ENCODE results near the gene PWWP2B. TPM values are rescaled to one million over a fixed set of nuclear protein-coding genes. Genes with fewer than 3 reads are reported as not detected.
"Not testable (repeated sequence)": the region's sequence is repeated elsewhere in the genome, so short reads cannot be mapped to it uniquely, and the experiment has no call there.

Gene PWWP2B
- total RNA-seq, 2 donors from 2014 or later: 1.5 to 3.1 TPM

DNA sequence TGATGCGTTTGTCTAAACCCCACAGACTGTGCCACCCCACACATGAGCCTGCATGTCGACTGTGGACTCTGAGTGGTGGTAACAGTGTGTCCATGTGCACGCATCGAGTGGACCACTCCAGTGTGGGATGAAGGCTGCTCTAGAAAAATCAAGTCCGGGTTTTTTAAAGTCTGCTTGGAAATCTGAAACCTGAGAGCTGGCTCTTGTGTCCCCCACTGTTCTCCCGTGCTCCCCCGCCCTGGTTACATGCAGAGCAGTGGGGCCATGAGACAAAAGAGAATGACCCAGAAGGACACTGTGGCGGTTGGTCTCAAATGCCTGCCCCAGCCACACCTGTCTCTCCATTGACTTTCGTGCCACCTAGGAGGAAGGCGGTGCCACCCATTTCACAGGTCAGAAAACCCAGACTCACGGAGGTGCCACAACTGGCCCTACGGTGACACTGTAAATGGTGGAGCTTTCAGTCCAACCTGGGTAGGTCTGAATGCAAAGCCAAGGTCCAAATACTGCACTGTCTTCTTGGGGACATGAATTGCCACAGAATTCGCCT lies 27.3 kb upstream of the PWWP2B start:
- Mint-ChIP-seq H3K4me1 (peaks cover 8% of the 10 kb centered on the region), H3K9me3 (peaks cover 2% of the 10 kb centered on the region), H3K27me3 (no peaks in the 10 kb centered on the region), H3K36me3 (ENCODE audit: low read depth) (peaks cover 10% of the 10 kb centered on the region), H3K27ac (no peak overlapping the region), H3K4me3 (no peak overlapping the region)
- ATAC-seq (replicated peaks): no peak

DNA sequence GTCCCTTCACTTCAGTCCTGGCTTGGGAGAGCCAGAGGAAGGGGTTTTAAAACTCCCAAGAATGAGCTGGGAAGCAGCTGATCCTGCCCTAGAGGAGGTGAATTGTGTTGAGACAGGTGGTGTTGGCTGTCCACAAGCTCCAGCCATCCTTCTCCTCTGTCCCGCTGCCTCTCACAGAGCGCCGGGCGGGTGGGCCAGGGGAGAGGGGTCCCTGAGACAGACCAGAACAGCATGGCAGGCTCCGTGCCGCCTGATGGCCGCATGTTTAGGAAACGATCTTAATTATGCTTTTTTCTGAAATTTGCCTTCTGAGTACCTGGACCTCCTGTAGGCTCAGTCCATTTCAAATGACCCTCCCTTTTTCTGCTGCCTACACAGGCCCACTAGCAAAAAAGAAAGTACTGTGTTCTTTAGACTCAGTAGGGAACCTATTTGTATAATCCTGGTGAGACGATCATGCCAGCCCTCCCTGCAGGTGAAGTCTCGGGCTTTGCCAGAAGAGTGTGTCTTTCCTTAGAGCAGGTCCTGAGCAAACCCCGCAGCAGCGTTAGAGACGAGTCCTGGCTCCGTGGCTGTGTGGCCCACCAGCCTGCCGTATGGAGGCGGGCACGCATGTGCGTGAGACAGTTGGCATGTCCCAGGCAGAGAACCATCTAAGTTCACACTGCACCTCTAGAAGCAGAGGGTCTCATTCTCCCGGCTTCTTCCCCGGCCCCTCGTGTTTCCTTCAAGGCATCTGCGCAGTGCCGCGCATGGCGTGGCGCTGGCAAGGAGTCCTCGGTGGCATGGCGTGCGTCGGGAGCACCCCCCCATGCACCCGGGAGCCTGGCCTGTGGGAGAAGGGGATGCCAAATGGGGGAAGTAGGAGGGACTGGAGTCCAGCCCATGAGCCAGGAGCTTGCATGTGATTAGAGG lies 26.3 kb upstream of the PWWP2B start:
- Mint-ChIP-seq H3K4me1 (peaks cover 5% of the 10 kb centered on the region), H3K36me3 (ENCODE audit: low read depth) (peaks cover 6% of the 10 kb centered on the region), H3K4me3 (no peak overlapping the region), H3K27ac (no peak overlapping the region), H3K27me3 (no peaks in the 10 kb centered on the region), H3K9me3 (no peaks in the 10 kb centered on the region)
- ATAC-seq (replicated peaks): no peak

DNA sequence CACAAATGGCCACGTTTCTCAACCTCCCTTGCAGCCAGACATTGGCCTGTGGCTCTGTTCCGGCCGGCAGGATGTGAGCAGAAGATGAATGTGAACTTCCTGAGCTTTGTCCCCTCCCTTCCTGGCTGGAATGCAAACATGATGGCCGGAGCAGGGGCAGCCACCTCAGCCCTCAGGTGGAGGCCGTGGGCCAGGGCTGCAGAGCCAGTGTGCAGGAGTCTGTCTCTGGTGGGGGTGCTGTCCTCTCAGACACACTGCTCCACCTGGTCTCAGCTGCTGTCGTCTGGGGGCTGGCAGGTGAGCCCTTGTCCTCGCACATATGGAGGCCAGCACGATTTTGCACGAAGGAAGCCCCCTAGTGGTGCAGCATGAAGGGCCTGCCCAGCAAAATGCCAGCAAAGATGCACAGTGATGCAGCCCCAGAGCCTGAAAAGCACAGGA lies 25.3 kb upstream of the PWWP2B start:
- Mint-ChIP-seq H3K4me3 (no peak overlapping the region), H3K27ac (no peak overlapping the region), H3K36me3 (ENCODE audit: low read depth) (peaks cover 6% of the 10 kb centered on the region), H3K27me3 (no peaks in the 10 kb centered on the region), H3K4me1 (peaks cover 5% of the 10 kb centered on the region), H3K9me3 (no peaks in the 10 kb centered on the region)
- ATAC-seq (replicated peaks): peak; percentile 16

DNA sequence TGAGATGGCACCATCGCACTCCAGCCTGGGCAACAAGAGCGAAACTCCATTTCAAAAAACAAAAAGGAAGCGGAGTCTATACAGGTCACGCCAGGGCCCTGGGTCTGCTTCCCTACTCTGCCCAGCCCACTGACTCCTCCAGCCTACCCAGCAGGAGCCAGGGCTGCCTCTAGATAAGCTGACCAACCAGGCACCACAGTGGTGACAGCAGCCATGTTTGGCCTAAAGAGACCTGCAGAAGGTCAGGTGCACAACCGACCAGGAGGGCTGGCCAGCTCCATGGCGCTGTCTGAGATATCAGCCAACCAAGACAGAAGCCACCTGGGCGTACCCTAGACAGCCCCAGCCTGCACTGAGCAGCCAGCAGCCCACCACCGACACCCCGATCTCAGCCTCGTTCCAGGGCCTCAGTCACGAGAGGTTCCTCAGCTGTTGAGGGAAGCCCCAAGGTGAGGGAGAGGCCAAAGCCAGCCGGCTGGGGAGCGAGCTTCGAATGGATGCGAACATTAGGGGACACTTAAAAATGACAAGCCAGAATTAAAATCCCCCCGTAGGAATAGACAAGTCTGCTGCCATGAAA lies 24.4 kb upstream of the PWWP2B start:
- Mint-ChIP-seq H3K27ac (no peak overlapping the region), H3K27me3 (no peaks in the 10 kb centered on the region), H3K4me1 (peaks cover 5% of the 10 kb centered on the region), H3K36me3 (ENCODE audit: low read depth) (peaks cover under 1% of the 10 kb centered on the region), H3K9me3 (no peaks in the 10 kb centered on the region), H3K4me3 (no peak overlapping the region)
- ATAC-seq (replicated peaks): no peak

DNA sequence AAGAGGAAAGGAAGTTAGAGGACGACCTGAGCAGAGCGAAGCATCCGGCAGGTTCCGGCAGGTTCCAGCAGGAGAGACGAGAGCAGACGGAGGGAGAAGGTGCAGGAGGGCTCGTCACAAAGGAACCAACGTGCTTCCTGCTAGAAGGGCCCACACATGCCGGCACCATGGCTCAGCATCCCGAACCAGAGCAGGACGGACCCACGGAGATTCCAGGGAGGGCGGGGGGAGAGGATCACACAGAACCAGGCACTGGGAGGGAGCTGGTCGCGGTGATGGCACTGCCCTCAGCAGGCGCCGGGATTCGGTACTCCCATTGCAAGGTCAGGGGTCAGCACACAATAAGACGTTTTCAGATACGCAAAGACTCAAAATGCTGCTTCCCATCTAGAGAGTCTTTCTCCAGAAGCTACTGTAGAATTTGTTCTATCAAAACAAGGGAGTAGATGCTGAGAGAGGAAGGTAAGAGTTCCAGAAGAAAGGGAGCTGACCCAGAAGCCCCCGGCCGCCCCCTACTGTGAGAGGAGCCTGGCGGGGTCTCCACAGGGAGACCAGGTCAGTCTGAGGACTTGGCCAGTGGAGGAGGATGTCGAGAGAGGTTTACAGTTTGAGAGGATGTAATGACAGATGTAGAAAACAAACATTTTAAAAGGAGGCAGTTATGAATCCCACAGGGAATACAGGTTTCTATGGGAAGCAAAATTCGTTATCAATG lies 23.6 kb upstream of the PWWP2B start:
- no peaks in the 10 kb centered on the region for H3K27me3 Mint-ChIP-seq
- no peak overlapping the region for H3K27ac Mint-ChIP-seq
- peaks cover 5% of the 10 kb centered on the region for H3K4me1 Mint-ChIP-seq
- H3K36me3 Mint-ChIP-seq (ENCODE audit: low read depth): no peaks in the 10 kb centered on the region
- ATAC-seq (replicated peaks): no peak
- no peak overlapping the region for H3K4me3 Mint-ChIP-seq
- H3K9me3 Mint-ChIP-seq: no peaks in the 10 kb centered on the region

DNA sequence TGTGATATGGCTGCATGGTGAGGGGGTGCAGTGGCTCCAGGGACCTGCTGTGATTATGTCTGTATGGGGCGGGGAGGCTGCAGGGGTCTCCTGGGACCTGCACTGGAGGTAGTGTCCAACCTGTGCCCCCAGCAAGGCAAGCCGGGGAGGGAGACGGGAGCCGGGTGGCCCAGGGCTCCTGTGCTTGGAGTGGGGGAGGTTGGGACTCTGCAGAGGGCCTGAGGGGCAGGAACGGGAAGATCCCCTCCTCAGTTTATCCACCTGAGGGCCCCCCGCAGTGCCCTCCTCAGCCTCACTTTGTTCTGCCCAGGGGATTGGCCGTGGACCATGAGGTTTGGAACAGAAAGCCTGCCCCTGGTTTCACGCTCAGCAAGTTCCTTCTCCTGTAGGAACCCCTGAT lies 22.8 kb upstream of the PWWP2B start:
- H3K36me3 Mint-ChIP-seq (ENCODE audit: low read depth): no peaks in the 10 kb centered on the region
- no peaks in the 10 kb centered on the region for H3K27me3 Mint-ChIP-seq
- no peaks in the 10 kb centered on the region for H3K9me3 Mint-ChIP-seq
- H3K4me1 Mint-ChIP-seq: peaks cover 5% of the 10 kb centered on the region
- H3K27ac Mint-ChIP-seq: no peak overlapping the region
- H3K4me3 Mint-ChIP-seq: no peak overlapping the region
- no peak for ATAC-seq (replicated peaks)

DNA sequence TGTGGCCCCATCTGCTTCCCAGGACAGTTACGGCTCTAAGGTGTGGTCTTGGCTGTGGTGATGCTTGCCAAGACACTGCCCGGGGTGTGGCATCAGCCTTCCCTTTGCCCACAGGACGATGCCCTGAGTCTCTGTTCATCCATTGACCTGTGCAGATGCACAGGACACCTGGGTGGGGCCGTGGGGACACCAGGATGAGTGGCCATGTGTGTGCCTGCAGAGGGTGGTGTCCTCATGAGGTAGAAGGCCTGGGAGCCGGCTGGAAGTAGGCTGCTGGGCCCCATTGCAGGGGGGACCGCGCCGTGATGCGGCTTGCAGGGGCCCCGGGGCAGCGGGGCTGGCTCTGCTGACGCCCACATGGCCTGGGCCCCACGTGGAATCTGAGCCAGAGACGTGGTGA lies 22.4 kb upstream of the PWWP2B start:
- Mint-ChIP-seq H3K4me1 (peaks cover 5% of the 10 kb centered on the region), H3K36me3 (ENCODE audit: low read depth) (no peaks in the 10 kb centered on the region), H3K9me3 (no peaks in the 10 kb centered on the region), H3K27me3 (no peaks in the 10 kb centered on the region), H3K4me3 (no peak overlapping the region), H3K27ac (no peak overlapping the region)
- no peak for ATAC-seq (replicated peaks)

DNA sequence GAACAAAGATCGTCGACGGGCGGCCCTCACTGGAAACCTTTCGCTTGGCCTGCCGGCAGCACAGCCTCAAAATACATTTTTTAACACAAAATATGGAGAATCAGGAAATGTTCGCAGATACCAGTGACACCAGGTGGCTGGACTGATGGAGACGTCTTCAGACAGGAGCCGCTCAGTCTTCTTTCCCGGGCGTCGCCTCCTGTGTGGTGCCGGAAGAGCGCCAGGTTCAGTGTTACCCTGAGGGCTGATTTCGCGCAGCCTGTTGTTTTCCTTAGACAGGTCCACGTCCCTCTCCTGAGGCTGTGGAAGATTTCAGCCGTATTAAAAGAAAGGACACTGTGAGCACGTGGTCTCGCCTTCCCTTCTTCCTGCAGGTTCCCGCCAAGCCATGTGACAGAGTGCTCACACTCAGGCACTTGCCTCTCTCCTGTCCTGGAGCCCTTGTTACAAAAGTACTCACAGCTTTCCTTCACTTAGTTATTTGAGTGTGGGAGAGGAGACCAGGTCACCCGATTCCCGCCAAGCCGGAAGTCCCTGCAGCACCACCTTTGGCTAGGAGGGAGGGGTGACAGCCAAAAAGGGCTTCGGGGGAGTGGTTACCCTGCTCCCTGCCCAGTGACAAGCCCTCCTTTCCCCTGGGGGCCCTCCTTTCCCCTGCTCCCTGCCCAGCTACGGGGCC lies 21.7 kb upstream of the PWWP2B start:
- H3K4me1 Mint-ChIP-seq: peaks cover 5% of the 10 kb centered on the region
- H3K36me3 Mint-ChIP-seq (ENCODE audit: low read depth): no peaks in the 10 kb centered on the region
- no peaks in the 10 kb centered on the region for H3K27me3 Mint-ChIP-seq
- no peak overlapping the region for H3K4me3 Mint-ChIP-seq
- H3K9me3 Mint-ChIP-seq: no peaks in the 10 kb centered on the region
- no peak for ATAC-seq (replicated peaks)
- no peak overlapping the region for H3K27ac Mint-ChIP-seq

DNA sequence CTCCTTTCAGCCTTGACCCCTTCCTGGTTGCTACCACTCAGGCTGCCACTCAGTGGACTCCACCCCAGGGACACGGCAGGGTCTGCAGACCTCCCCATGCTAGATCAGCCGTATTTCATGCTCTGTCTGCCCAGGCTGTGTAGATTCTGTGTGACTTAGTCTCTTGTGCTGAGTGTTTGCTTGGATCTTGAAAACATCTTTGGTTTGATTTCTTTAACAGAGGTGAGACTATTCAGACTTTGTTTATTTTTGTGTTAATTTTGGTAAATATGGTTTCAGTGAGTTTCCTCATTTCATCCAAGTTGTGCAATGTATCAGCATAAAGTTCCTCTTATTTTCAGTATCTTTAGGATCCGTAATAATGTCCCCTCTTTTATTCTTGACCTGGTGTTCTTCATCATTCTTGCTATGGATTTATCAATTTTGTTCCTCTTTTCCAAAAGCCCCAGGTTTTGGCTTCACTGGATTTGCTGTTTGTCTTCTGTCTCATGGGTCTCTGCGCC lies 21.2 kb upstream of the PWWP2B start:
- no peak for ATAC-seq (replicated peaks)
- peaks cover 5% of the 10 kb centered on the region for H3K4me1 Mint-ChIP-seq
- no peak overlapping the region for H3K27ac Mint-ChIP-seq
- no peaks in the 10 kb centered on the region for H3K9me3 Mint-ChIP-seq
- no peaks in the 10 kb centered on the region for H3K36me3 Mint-ChIP-seq (ENCODE audit: low read depth)
- no peaks in the 10 kb centered on the region for H3K27me3 Mint-ChIP-seq
- H3K4me3 Mint-ChIP-seq: no peak overlapping the region

DNA sequence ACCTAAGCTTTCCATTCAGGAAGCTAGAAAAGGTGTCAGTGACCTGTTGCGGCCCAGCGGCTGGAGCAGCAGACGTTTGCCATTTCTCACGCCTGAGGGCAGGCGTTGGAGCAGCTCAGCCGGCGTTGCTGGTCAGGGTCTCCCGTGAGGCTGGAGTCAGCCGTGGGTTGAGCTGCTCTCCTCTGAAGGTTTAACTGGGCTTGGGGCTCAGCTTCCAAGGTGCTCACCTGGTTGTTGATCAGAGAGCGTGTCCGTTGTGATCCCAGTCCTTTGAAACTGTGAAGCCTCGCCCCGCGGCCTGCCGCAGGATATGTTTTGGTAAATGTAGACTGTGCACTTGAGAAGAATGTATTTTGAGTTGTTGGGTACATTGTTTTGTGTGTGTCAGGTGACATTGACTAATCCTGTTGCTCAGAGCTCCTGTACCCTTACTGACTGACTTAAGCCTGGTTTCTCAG lies 20.6 kb upstream of the PWWP2B start:
- ATAC-seq (replicated peaks): no peak
- Mint-ChIP-seq H3K27ac (no peak overlapping the region), H3K36me3 (ENCODE audit: low read depth) (no peaks in the 10 kb centered on the region), H3K9me3 (no peaks in the 10 kb centered on the region), H3K4me3 (no peak overlapping the region), H3K27me3 (no peaks in the 10 kb centered on the region), H3K4me1 (peaks cover 5% of the 10 kb centered on the region)

DNA sequence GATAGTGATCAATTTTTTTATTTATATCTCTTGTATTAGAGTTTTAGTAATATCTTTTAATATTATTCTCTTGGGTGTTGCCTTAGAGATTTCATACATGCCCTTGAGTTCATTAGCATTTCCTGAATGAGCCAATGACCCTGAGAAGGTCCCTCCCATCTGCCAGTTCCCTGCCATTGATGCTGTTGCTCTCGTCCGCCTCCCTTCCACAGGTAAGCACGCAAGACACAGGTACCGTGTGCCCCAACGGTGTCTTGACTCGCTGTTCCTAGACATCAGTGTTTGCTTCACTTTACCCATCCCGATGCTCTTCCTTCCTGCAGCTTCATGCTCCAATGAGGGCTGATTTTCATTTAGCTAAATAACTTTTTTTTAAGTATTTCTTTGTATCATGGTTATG lies 19.7 kb upstream of the PWWP2B start:
- no peaks in the 10 kb centered on the region for H3K4me1 Mint-ChIP-seq
- no peak overlapping the region for H3K27ac Mint-ChIP-seq
- no peaks in the 10 kb centered on the region for H3K9me3 Mint-ChIP-seq
- no peak for ATAC-seq (replicated peaks)
- H3K27me3 Mint-ChIP-seq: no peaks in the 10 kb centered on the region
- no peak overlapping the region for H3K4me3 Mint-ChIP-seq
- H3K36me3 Mint-ChIP-seq (ENCODE audit: low read depth): no peaks in the 10 kb centered on the region

DNA sequence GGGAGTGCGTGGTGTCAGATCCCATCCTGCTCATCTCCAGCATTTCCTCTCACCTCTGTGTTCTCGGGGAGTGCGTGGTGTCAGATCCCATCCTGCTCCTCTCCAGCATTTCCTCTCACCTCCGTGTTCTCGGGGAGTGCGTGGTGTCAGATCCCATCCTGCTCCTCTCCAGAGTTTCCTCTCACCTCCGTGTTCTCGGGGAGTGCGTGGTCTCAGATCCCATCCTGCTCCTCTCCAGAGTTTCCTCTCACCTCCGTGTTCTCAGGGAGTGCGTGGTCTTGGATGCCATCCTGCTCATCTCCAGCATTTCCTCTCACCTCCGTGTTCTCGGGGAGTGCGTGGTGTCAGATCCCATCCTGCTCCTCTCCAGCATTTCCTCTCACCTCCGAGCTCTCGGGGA lies 18.0 kb upstream of the PWWP2B start:
- not testable (repeated sequence) for H3K36me3 Mint-ChIP-seq (ENCODE audit: low read depth)

DNA sequence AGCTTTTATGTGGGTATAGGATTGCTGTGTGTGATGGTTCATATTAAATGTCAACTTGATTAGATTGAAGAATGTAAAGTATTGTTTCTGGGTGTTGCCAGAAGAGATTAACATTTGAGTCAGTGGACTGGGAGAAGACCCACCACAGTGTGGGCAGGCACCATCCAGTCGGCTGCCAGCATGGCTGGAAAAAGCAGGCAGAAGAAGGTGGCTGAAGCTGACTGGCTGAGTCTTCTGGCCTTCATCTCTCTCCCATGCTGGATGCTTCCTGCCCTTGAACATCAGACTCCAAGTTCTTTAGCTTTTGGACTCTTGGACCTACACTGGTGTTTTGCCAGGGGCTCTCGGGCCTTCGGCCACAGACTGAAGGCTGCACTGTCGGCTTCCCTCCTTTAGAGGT lies 16.0 kb upstream of the PWWP2B start:
- not testable (repeated sequence) for H3K27ac Mint-ChIP-seq; H3K4me1 Mint-ChIP-seq; H3K27me3 Mint-ChIP-seq; H3K9me3 Mint-ChIP-seq; H3K36me3 Mint-ChIP-seq (ENCODE audit: low read depth); ATAC-seq (replicated peaks); H3K4me3 Mint-ChIP-seq

More for the DNA sequence above, 18.0 kb upstream of the PWWP2B start:
- H3K9me3 Mint-ChIP-seq; H3K4me1 Mint-ChIP-seq; H3K27ac Mint-ChIP-seq; H3K4me3 Mint-ChIP-seq; ATAC-seq (replicated peaks); H3K27me3 Mint-ChIP-seq: not testable (repeated sequence)

DNA sequence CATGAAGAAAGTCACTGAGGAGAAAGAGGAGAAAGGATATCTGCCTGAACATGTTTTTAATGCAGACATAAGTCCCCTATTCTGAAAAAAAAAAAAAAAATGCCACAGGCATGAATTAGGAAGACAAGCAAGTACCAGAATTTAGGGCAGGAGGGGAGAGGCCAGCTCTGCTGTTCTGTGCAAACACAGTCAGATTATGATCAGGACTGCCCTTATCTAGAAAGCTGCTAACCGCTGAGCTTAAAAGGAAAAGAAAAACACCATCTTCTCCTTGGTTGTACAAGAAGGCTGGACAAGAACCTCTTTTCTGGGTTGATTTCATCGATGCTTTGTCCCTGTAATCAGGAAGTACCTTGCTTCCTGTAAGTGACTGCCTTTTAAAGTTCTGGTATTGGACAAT lies 15.3 kb upstream of the PWWP2B start:
- no peaks in the 10 kb centered on the region for H3K4me1 Mint-ChIP-seq
- H3K27me3 Mint-ChIP-seq: no peaks in the 10 kb centered on the region
- no peak overlapping the region for H3K4me3 Mint-ChIP-seq
- no peak for ATAC-seq (replicated peaks)
- H3K9me3 Mint-ChIP-seq: no peaks in the 10 kb centered on the region
- peak overlapping the region; percentile 58 for H3K27ac Mint-ChIP-seq
- no peaks in the 10 kb centered on the region for H3K36me3 Mint-ChIP-seq (ENCODE audit: low read depth)

Data from activated T-helper 17 cell treated with anti-CD3 and anti-CD28 coated beads, Interleukin-2, amount 50 U/mL, for 72 hours (primary cell).